ENCODE results near the gene POM121C.
A peak's percentile ranks its signal among the peaks of the same experiment; 100 is the strongest.
"Not testable (repeated sequence)": the region's sequence is repeated elsewhere in the genome, so short reads cannot be mapped to it uniquely, and the experiment has no call there.

POM121C gene

GRCh38 chr7:75409880-75410822 lies 75.9 kb downstream of the POM121C start:
- peak; percentile 100 for FAIRE-seq
- not testable (repeated sequence) for DNase-seq (ENCODE audit: insufficient read length, low spot score)

DNA sequence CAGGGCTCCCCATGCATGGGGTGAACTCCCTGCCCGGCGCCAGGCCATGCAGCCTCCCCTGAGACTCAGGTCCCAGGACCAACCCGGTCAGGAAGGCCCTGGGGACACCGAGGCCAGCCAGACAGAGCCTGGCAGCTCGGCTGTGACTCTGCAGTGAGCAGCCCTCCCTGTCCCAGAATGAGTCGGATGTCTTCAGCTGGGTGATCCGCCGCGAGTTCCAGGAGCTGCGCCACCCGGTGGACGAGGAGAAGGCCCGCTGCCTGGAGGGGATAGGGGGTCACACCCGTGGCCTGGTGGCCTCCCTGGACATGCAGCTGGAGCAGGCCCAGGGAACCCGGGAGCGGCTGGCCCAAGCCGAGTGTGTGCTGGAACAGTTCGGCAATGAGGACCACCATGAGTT lies 81.4 kb downstream of the POM121C start:
- FAIRE-seq; DNase-seq (ENCODE audit: insufficient read length, low spot score): not testable (repeated sequence)

- FAIRE-seq; DNase-seq (ENCODE audit: insufficient read length, low spot score): not testable (repeated sequence)
These were observed 82.3 kb downstream of the POM121C start for GRCh38 chr7:75403455-75404443.

GRCh38 chr7:75400575-75400974 lies 85.5 kb downstream of the POM121C start:
- not testable (repeated sequence) for FAIRE-seq; DNase-seq (ENCODE audit: insufficient read length, low spot score)

- not testable (repeated sequence) for DNase-seq (ENCODE audit: insufficient read length, low spot score)
- peak; percentile 90 for FAIRE-seq
These were observed 87.1 kb downstream of the POM121C start for GRCh38 chr7:75398771-75399700.

DNA sequence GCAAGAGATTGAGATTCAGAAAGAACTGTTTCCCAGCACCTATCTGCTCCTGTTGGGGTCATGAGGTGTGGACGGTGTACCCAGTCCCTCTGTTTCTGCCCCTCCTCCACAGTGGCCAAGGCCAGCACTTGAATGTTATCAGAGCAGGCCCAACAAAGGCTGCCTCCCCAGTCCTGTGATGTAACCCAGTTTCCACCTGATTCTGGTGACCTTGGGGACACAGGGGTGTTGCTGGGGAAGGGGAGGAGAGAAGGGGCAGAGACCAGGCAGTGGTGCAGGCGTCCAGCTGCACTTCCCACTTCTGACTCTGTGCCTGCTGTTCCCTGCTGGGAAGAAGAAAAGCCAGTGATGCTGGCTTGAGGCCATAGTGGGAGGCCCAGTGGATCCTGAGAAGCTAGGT lies 88.2 kb downstream of the POM121C start:
- DNase-seq (ENCODE audit: insufficient read length, low spot score); FAIRE-seq: not testable (repeated sequence)

DNA sequence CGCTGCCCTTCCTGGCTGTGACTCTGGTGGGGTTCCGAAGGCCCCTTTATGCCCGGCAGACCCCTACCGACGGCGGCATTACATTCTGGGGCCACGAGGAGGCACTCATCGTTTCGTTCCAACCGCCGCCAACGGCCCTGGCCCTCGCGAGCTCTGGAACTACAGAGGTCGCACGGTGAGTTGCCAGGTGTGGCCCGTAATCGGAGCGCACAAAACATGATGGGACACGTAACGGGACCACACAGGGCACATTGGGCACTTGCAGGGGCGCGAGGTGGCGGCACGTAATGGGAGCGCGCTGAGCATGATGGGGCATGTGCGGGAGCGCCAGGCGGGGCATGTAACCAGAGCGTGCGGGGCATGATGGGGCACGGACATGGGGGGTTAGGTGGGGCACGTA lies 90.8 kb downstream of the POM121C start, which contains the start of gene TRIM73:
Gene TRIM73 (plus strand): TSS at position 301 of the 400 bp plus-strand sequence. CDS start 3,305 bp downstream, outside the sequence.
- FAIRE-seq; DNase-seq (ENCODE audit: insufficient read length, low spot score): not testable (repeated sequence)

DNA sequence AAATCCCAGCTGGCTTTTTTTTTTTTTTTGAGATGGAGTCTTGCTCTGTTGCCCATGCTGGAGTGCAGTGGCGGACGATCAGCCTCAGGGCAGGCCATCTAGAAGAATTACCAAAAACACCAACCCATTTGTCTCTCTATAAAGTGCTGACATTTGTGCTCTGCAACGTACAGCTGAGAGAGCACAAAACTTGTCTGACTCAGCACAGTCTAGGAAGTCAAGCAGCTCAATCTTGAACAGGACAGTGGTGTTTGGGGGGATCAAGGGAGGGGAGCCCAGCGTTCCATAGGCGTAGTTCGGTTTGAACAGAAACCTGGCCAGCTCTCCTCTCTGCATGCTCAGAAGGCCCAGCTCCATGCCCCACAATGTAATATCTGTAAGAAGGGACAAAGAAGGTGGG lies 92.9 kb downstream of the POM121C start:
- not testable (repeated sequence) for FAIRE-seq

GRCh38 chr7:75374519-75375317 lies 111.4 kb downstream of the POM121C start:
- FAIRE-seq, result not testable (repeated sequence)

More for the DNA sequence above, 92.9 kb downstream of the POM121C start:
- not testable (repeated sequence) for DNase-seq (ENCODE audit: insufficient read length, low spot score)

GRCh38 chr7:75374144-75374518 lies 112.0 kb downstream of the POM121C start:
- not testable (repeated sequence) for DNase-seq (ENCODE audit: insufficient read length, low spot score); FAIRE-seq

More at GRCh38 chr7:75374519-75375317, 111.4 kb downstream of the POM121C start:
- DNase-seq (ENCODE audit: insufficient read length, low spot score), result not testable (repeated sequence)

DNA sequence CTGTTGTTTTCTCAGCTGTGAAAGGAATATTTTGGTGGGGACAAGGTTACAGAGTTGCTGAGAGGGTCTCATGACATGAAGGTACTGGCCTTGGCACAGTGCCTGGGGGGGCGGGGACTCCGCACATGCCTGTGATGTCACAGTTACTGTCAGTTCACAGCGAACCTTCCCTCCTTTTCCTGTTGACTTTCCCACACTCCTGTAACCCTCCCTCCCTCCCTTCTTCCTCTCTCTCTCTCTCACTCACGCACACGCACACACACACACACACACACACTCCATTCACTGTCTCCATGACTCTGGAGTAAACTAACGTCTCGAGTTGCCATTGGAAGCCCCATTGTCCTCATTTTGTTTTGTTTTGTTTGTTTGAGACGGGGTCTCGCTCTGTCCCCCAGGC lies 118.8 kb downstream of the POM121C start:
- DNase-seq (ENCODE audit: insufficient read length, low spot score); FAIRE-seq: not testable (repeated sequence)

All from GM12891 (cell line).